Activated T-cell treated with anti-CD3 and anti-CD28 coated beads, Interleukin-2, amount 50 U/mL, for 4 hours (primary cell): Measurements from ENCODE around the gene SKP1. TPM values are rescaled to one million over a fixed set of nuclear protein-coding genes. Genes with fewer than 3 reads are reported as not detected.

Experiments used
- ATAC-seq, 2 donors: fragments of 200-7000 bp; cut with Tn5 transposase; one replicate each; pipeline ENCODE4 v1.10.0; 2021
- DNase-seq: peaks from one replicate; pipeline ENCODE4 v3.0.0-alpha.2; 2020
- H3K27me3 Mint-ChIP-seq: one replicate; pipeline ENCODE4 v1.8.0; 2021; ENCODE audit warnings: low read depth, mixed read lengths
- H3K36me3 Mint-ChIP-seq: one replicate; pipeline ENCODE4 v1.8.0; 2022; ENCODE audit warnings: mixed read lengths; ENCODE audit not compliant: insufficient read depth
- H3K4me1 Mint-ChIP-seq: one replicate; pipeline ENCODE4 v1.8.0; 2021; ENCODE audit warnings: low read depth, mixed read lengths
- H3K4me3 Mint-ChIP-seq: one replicate; pipeline ENCODE4 v1.8.0; 2021; ENCODE audit warnings: mild to moderate bottlenecking, moderate library complexity, mixed read lengths
- H3K9me3 Mint-ChIP-seq: one replicate; pipeline ENCODE4 v1.8.0; 2021; ENCODE audit warnings: mixed read lengths
- total RNA-seq, 3 donors: library from RNA; stranded (reverse); gene quantifications; one replicate each; pipeline ENCODE4 v1.2.1, GENCODE V29; 2021

SKP1 gene
- total RNA-seq, 3 donors from 2014 or later = 273 to 286 (median 282) TPM

GRCh38 chr5:134119720-134120119, 57.0 kb downstream of the SKP1 start:
- no peak for DNase-seq
- Mint-ChIP-seq H3K9me3 (no peaks in the 10 kb centered on the region), H3K4me1 (peaks cover 92% of the 10 kb centered on the region), H3K36me3 (peaks cover 29% of the 10 kb centered on the region), H3K4me3 (peak overlapping the region; percentile 80), H3K27me3 (no peaks in the 10 kb centered on the region)
- ATAC-seq = peak in 1 of 2 donors; percentile 5

GRCh38 chr5:134118212-134118835, 58.4 kb downstream of the SKP1 start:
- H3K36me3 Mint-ChIP-seq = peaks cover 25% of the 10 kb centered on the region

GRCh38 chr5:134116789-134117761, 59.7 kb downstream of the SKP1 start:
- Mint-ChIP-seq H3K36me3 (peaks cover 24% of the 10 kb centered on the region), H3K4me3 (peak overlapping the region; percentile 80), H3K27me3 (no peaks in the 10 kb centered on the region), H3K9me3 (no peaks in the 10 kb centered on the region), H3K4me1 (peaks cover 86% of the 10 kb centered on the region)
- no peak for DNase-seq
- ATAC-seq = no peak

More at GRCh38 chr5:134118212-134118835, 58.4 kb downstream of the SKP1 start:
- peaks cover 89% of the 10 kb centered on the region for H3K4me1 Mint-ChIP-seq
- H3K27me3 Mint-ChIP-seq = no peaks in the 10 kb centered on the region
- peak overlapping the region; percentile 80 for H3K4me3 Mint-ChIP-seq
- no peaks in the 10 kb centered on the region for H3K9me3 Mint-ChIP-seq
- DNase-seq = no peak
- ATAC-seq = no peak

GRCh38 chr5:134116286-134116685, 60.5 kb downstream of the SKP1 start:
- H3K36me3 Mint-ChIP-seq = peaks cover 20% of the 10 kb centered on the region
- H3K4me3 Mint-ChIP-seq = peak overlapping the region; percentile 80
- no peak for ATAC-seq
- peaks cover 86% of the 10 kb centered on the region for H3K4me1 Mint-ChIP-seq
- no peak for DNase-seq
- H3K27me3 Mint-ChIP-seq = no peaks in the 10 kb centered on the region
- no peaks in the 10 kb centered on the region for H3K9me3 Mint-ChIP-seq

GRCh38 chr5:134115806-134116175, 61.0 kb downstream of the SKP1 start:
- Mint-ChIP-seq H3K4me1 (peaks cover 86% of the 10 kb centered on the region), H3K9me3 (no peaks in the 10 kb centered on the region), H3K4me3 (peak overlapping the region; percentile 80), H3K36me3 (peaks cover 16% of the 10 kb centered on the region), H3K27me3 (no peaks in the 10 kb centered on the region)
- no peak for ATAC-seq
- no peak for DNase-seq

GRCh38 chr5:134114886-134115805, 61.6 kb downstream of the SKP1 start:
- Mint-ChIP-seq H3K36me3 (peaks cover 12% of the 10 kb centered on the region), H3K4me1 (peaks cover 86% of the 10 kb centered on the region), H3K9me3 (no peaks in the 10 kb centered on the region), H3K4me3 (peak overlapping the region; percentile 80), H3K27me3 (no peaks in the 10 kb centered on the region)
- ATAC-seq (peak; percentile 12), DNase-seq (peak; percentile 89)

GRCh38 chr5:134113902-134114875, 62.6 kb downstream of the SKP1 start, which contains the start of gene TCF7:
TSS of gene TCF7 (plus strand) at chr5:134114681. CDS start at chr5:134114907, 226 bp downstream.
- Mint-ChIP-seq H3K9me3 (no peaks in the 10 kb centered on the region), H3K27me3 (no peaks in the 10 kb centered on the region), H3K4me3 (peak within 1 kb of the TSS; percentile 86), H3K4me1 (peaks cover 78% of the 10 kb centered on the region), H3K36me3 (peaks cover 6% of the 10 kb centered on the region)
- peak; percentile 71 for DNase-seq
- peak; percentile 44 to 61 for ATAC-seq

GRCh38 chr5:134113363-134113889, 63.3 kb downstream of the SKP1 start:
- no peak for DNase-seq
- Mint-ChIP-seq H3K4me1 (peaks cover 74% of the 10 kb centered on the region), H3K27me3 (no peaks in the 10 kb centered on the region), H3K4me3 (peak overlapping the region; percentile 86), H3K36me3 (peaks cover 3% of the 10 kb centered on the region), H3K9me3 (no peaks in the 10 kb centered on the region)
- ATAC-seq = no peak

GRCh38 chr5:134112726-134113362, 63.9 kb downstream of the SKP1 start:
- no peaks in the 10 kb centered on the region for H3K27me3 Mint-ChIP-seq
- DNase-seq (no peak), ATAC-seq (no peak)
- H3K4me3 Mint-ChIP-seq = peak overlapping the region; percentile 19
- no peaks in the 10 kb centered on the region for H3K9me3 Mint-ChIP-seq
- peaks cover 3% of the 10 kb centered on the region for H3K36me3 Mint-ChIP-seq
- peaks cover 71% of the 10 kb centered on the region for H3K4me1 Mint-ChIP-seq

- DNase-seq (no peak), ATAC-seq (peak; percentile 67 to 72)
- Mint-ChIP-seq H3K9me3 (no peaks in the 10 kb centered on the region), H3K4me1 (peaks cover 71% of the 10 kb centered on the region), H3K36me3 (no peaks in the 10 kb centered on the region), H3K4me3 (peak overlapping the region; percentile 19), H3K27me3 (no peaks in the 10 kb centered on the region)
Measured at GRCh38 chr5:134111741-134112647, 64.8 kb downstream of the SKP1 start.

- H3K4me1 Mint-ChIP-seq = peaks cover 71% of the 10 kb centered on the region
- no peaks in the 10 kb centered on the region for H3K36me3 Mint-ChIP-seq
- peak overlapping the region; percentile 21 for H3K4me3 Mint-ChIP-seq
- no peaks in the 10 kb centered on the region for H3K27me3 Mint-ChIP-seq
- DNase-seq = no peak
- ATAC-seq = no peak
- no peaks in the 10 kb centered on the region for H3K9me3 Mint-ChIP-seq
Measured at GRCh38 chr5:134110382-134110781, 66.4 kb downstream of the SKP1 start.

GRCh38 chr5:134107779-134108178, 69.0 kb downstream of the SKP1 start:
- DNase-seq (no peak), ATAC-seq (no peak)
- Mint-ChIP-seq H3K27me3 (no peaks in the 10 kb centered on the region), H3K36me3 (no peaks in the 10 kb centered on the region), H3K4me3 (no peak overlapping the region), H3K9me3 (no peaks in the 10 kb centered on the region), H3K4me1 (peaks cover 81% of the 10 kb centered on the region)
